ENCODE data around the gene RAMACL. TPM values are rescaled to one million over a fixed set of nuclear protein-coding genes. Genes with fewer than 3 reads are reported as not detected.

Gene RAMACL
- total RNA-seq, 2 experiments from 2014 or later, result 0.30 to 0.41 TPM

DNA sequence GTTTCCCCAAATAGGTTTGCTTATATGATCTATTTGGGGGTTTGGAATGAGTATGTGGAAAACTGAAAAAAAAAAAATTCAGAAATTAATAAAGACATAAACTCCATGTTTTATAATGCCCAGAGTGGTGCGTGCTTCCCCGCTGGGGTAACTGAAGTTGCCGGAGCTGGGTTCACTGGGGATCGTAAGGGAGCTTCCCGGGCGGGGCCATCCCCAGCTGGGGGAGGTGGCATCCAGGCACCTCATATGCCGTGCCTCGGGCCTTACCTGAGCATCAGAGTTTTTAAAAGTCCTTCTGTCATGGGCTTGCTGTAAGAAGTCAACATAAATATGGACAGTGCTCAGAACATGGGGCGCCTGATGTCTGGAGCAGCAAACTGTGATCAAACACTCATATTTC is 17.9 kb upstream of the RAMACL start:
- POLR2A ChIA-PET, result no interaction called here
- H3K27ac ChIP-seq (ENCODE audit: low read depth, low read length, poor library complexity, severe bottlenecking), result no peak overlapping the region
- intact Hi-C loops (cut with micrococcal nuclease; ENCODE audit: unreplicated experiment), result no loop called here

DNA sequence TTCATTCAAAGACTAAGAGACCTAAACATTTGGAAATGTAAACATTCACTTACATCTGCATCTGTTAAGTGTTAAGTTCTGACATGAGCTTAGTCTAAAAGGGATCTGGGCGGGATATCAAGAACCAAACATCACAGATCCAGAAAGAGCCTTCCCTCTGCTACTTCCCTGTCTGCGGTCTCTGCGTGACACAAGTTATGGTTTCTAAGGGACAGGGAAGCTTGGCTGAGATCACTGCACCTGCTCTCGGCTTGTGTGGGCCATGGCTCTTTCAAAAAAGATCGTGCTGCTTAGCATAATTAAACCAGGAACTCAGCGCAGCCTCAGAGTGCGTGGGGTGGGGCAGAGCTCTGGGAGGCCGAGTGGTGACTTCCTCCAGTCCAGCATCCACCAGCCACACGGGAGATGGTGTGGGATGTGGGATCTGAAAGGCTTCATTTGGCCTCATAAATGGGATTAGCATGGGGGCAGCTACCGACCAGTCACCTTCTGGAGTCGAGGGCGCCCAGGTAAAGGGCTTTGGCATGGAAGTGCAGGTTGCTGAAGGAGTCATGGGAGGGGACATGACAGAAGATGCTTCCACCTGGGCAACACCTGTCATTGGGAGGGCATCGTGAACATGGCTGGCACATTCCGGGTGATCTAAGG is 16.7 kb upstream of the RAMACL start:
- Histone ChIP-seq H3K4me3 (ENCODE audit: low read depth, low read length, poor library complexity, severe bottlenecking) (no peak overlapping the region), H3K4me1 (ENCODE audit: insufficient read depth, low read length, poor library complexity, severe bottlenecking) (no peaks in the 10 kb centered on the region), H3K79me2 (ENCODE audit: insufficient read depth, low read depth, low read length) (no peaks in the 10 kb centered on the region), H3K4me2 (ENCODE audit: low read length) (no peak overlapping the region), H3K36me3 (ENCODE audit: insufficient read depth, low read length) (no peaks in the 10 kb centered on the region), H2AFZ (ENCODE audit: low read length) (no peak overlapping the region), H3K27ac (ENCODE audit: low read depth, low read length, poor library complexity, severe bottlenecking) (no peak overlapping the region), H3K9me3 (ENCODE audit: low read length) (no peaks in the 10 kb centered on the region), H4K20me1 (ENCODE audit: insufficient read depth, low read length) (no peaks in the 10 kb centered on the region), H3K9me2 (ENCODE audit: insufficient read depth, low read length) (no peaks in the 10 kb centered on the region)
- ChIA-PET POLR2A (no interaction called here), CTCF (ENCODE audit: unreplicated experiment) (no interaction called here)
- DNase-seq (ENCODE audit: low spot score), result no peak
- intact Hi-C loops (cut with micrococcal nuclease; ENCODE audit: unreplicated experiment), result no loop called here
- BruUV-seq (replicated peaks), result no TSS peak
- TF ChIP-seq, protein P1, sequence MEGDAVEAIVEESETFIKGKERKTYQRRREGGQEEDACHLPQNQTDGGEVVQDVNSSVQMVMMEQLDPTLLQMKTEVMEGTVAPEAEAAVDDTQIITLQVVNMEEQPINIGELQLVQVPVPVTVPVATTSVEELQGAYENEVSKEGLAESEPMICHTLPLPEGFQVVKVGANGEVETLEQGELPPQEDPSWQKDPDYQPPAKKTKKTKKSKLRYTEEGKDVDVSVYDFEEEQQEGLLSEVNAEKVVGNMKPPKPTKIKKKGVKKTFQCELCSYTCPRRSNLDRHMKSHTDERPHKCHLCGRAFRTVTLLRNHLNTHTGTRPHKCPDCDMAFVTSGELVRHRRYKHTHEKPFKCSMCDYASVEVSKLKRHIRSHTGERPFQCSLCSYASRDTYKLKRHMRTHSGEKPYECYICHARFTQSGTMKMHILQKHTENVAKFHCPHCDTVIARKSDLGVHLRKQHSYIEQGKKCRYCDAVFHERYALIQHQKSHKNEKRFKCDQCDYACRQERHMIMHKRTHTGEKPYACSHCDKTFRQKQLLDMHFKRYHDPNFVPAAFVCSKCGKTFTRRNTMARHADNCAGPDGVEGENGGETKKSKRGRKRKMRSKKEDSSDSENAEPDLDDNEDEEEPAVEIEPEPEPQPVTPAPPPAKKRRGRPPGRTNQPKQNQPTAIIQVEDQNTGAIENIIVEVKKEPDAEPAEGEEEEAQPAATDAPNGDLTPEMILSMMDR (conservative IDR thresholded peaks at IDR 0.05; ENCODE audit: low read length), result no peak
- no peak for TF ChIP-seq EZH2phosphoT487 (IDR thresholded peaks at IDR 0.05; ENCODE audit: borderline replicate concordance, low read depth, low read length)

More for the DNA sequence above, 17.9 kb upstream of the RAMACL start:
- TF ChIP-seq EZH2phosphoT487 (IDR thresholded peaks at IDR 0.05; ENCODE audit: borderline replicate concordance, low read depth, low read length), result no peak
- TF ChIP-seq, protein P1 (conservative IDR thresholded peaks at IDR 0.05; ENCODE audit: low read length), result no peak
- H3K9me3 ChIP-seq (ENCODE audit: low read length), result no peaks in the 10 kb centered on the region
- H3K4me2 ChIP-seq (ENCODE audit: low read length), result no peak overlapping the region
- no TSS peak for BruUV-seq (replicated peaks)
- H3K79me2 ChIP-seq (ENCODE audit: insufficient read depth, low read depth, low read length), result no peaks in the 10 kb centered on the region
- H3K4me1 ChIP-seq (ENCODE audit: insufficient read depth, low read length, poor library complexity, severe bottlenecking), result no peaks in the 10 kb centered on the region
- CTCF ChIA-PET (ENCODE audit: unreplicated experiment), result no interaction called here
- no peaks in the 10 kb centered on the region for H3K36me3 ChIP-seq (ENCODE audit: insufficient read depth, low read length)
- no peak overlapping the region for H2AFZ ChIP-seq (ENCODE audit: low read length)
- H4K20me1 ChIP-seq (ENCODE audit: insufficient read depth, low read length), result no peaks in the 10 kb centered on the region
- no peaks in the 10 kb centered on the region for H3K9me2 ChIP-seq (ENCODE audit: insufficient read depth, low read length)
- no peak for DNase-seq (ENCODE audit: low spot score)
- no peak overlapping the region for H3K4me3 ChIP-seq (ENCODE audit: low read depth, low read length, poor library complexity, severe bottlenecking)

DNA sequence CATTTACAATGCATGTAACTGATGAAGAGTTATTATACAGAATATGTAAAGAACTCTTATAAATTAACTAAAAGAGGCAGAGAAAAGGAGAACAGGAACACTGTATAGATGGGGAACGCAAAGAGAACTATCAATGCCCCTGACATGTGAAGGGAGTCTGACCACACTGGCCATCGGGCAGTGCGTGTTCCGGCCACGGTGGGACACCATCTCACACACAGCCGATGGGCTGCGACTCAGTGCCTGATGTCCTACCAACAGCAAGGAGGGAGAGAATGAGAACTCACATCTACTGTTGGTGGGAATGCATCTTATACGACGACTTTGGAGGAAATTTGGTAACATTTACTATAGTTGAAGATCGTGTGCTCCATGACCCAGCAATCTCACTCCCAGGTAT is 15.5 kb upstream of the RAMACL start:
- no TSS peak for BruUV-seq (replicated peaks)
- H3K9me2 ChIP-seq (ENCODE audit: insufficient read depth, low read length), result no peaks in the 10 kb centered on the region
- no peaks in the 10 kb centered on the region for H3K36me3 ChIP-seq (ENCODE audit: insufficient read depth, low read length)
- no peak overlapping the region for H2AFZ ChIP-seq (ENCODE audit: low read length)
- H3K9me3 ChIP-seq (ENCODE audit: low read length), result no peaks in the 10 kb centered on the region
- H3K27ac ChIP-seq (ENCODE audit: low read depth, low read length, poor library complexity, severe bottlenecking), result no peak overlapping the region
- no peak overlapping the region for H3K4me3 ChIP-seq (ENCODE audit: low read depth, low read length, poor library complexity, severe bottlenecking)
- no peaks in the 10 kb centered on the region for H3K4me1 ChIP-seq (ENCODE audit: insufficient read depth, low read length, poor library complexity, severe bottlenecking)
- H4K20me1 ChIP-seq (ENCODE audit: insufficient read depth, low read length), result no peaks in the 10 kb centered on the region
- no peak for DNase-seq (ENCODE audit: low spot score)
- CTCF ChIA-PET (ENCODE audit: unreplicated experiment), result no interaction called here
- no peaks in the 10 kb centered on the region for H3K79me2 ChIP-seq (ENCODE audit: insufficient read depth, low read depth, low read length)
- H3K4me2 ChIP-seq (ENCODE audit: low read length), result no peak overlapping the region
- POLR2A ChIA-PET, result interaction anchor here (0.6 kb wide), 1 partner anchor 133 kb away, joined by 4 read pairs; no protein-coding TSS in a partner anchor
- intact Hi-C loops (cut with micrococcal nuclease; ENCODE audit: unreplicated experiment), result no loop called here
- no peak for TF ChIP-seq EZH2phosphoT487 (IDR thresholded peaks at IDR 0.05; ENCODE audit: borderline replicate concordance, low read depth, low read length)
- TF ChIP-seq, protein P1 (conservative IDR thresholded peaks at IDR 0.05; ENCODE audit: low read length), result no peak
